ENCODE results near the gene KASH5.

DNA sequence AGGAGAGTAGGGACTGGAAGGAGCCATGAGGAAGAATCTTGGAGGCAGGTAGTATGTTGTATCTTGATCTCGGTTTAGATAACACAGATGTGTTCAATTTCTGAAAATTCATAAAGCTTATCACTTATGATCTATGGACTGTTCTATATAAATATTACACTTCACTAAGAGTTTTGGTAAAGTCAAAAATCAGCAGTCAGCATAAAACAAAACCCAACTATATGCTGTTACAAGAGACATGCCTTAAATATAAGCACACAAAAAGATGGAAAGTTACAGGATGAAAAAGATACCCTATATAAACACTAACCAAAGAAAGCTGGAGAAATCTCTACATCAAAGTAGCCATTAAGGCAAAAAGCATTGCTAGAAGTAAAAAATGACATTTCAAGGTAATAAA is 4.5 kb upstream of the KASH5 start:
- TF ChIP-seq, protein P1, sequence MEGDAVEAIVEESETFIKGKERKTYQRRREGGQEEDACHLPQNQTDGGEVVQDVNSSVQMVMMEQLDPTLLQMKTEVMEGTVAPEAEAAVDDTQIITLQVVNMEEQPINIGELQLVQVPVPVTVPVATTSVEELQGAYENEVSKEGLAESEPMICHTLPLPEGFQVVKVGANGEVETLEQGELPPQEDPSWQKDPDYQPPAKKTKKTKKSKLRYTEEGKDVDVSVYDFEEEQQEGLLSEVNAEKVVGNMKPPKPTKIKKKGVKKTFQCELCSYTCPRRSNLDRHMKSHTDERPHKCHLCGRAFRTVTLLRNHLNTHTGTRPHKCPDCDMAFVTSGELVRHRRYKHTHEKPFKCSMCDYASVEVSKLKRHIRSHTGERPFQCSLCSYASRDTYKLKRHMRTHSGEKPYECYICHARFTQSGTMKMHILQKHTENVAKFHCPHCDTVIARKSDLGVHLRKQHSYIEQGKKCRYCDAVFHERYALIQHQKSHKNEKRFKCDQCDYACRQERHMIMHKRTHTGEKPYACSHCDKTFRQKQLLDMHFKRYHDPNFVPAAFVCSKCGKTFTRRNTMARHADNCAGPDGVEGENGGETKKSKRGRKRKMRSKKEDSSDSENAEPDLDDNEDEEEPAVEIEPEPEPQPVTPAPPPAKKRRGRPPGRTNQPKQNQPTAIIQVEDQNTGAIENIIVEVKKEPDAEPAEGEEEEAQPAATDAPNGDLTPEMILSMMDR (IDR thresholded peaks at IDR 0.05; ENCODE audit: low read length): no peak
- no peak for TF ChIP-seq EZH2 (optimal IDR thresholded peaks at IDR 0.05; ENCODE audit: low read depth, low read length)

Measured in MM.1S (cell line).